ENCODE results near the gene LDOC1. TPM values are rescaled to one million over a fixed set of nuclear protein-coding genes. Genes with fewer than 3 reads are reported as not detected.
"Not testable (repeated sequence)": the region's sequence is repeated elsewhere in the genome, so short reads cannot be mapped to it uniquely, and the experiment has no call there.

LDOC1 gene
- 6.0 and 7.3 TPM in 2 replicates for total RNA-seq

GRCh38 chrX:141176586-141177451 lies at the start of gene LDOC1:
TSS of gene LDOC1 (minus strand) at chrX:141177129. CDS start at chrX:141177021, 108 bp downstream.
- intact Hi-C loops (cut with micrococcal nuclease), result loop anchor here (2.0 kb wide), 1 partner anchor 258 kb away; no protein-coding TSS in a partner anchor

- intact Hi-C loops (cut with micrococcal nuclease), result no loop called here
These were observed 44.7 kb upstream of the LDOC1 start for GRCh38 chrX:141221611-141222010.

DNA sequence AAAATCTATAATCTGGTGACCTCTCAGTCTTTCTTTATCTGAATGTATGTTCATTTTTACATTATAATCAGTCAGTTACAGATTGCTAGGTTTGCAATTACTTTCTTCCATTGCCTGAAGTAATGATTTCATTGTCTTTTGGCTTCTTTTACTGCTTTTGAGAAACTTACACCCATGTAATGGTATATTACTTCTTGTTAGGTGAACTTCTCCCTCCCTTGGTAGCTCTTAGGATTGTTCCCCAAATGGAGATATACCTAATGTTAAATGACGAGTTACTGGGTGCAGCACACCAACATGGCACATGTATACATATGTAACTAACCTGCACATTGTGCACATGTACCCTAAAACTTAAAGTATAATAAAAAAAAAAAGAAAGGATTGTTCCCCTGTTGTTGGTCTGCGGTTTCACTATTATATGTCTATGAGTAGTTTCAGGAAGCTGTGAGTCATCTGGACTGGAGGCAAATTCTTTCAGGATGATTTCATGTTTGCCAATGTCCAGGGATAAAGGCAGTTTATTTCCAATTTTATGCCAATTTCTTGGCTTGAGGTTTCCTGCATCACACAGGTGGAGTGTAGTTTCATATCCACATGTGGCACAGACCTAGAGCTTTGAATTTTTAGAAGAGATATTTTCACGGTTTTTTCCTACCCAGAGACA lies 43.5 kb upstream of the LDOC1 start:
- intact Hi-C loops (cut with micrococcal nuclease), result no loop called here

DNA sequence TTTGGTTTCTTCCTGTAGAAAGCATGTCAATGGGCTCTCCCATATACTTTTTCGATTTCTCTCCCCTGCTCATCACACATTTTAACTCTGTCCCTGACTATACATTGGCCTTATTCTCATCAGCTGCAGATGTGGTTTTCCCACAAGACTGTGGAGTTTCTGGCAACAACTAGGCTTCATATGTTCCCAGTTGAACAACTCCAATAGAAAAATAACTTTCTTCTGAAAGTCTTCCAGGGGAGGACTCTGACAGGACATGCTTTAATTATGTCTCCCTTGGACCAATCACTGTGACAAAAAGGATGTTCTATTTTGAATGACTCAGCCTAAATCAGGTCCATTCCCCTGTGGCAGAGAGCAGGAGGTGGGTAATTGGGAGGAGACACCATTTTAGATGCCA lies 37.3 kb upstream of the LDOC1 start:
- intact Hi-C loops (cut with micrococcal nuclease), result no loop called here

GRCh38 chrX:141201962-141202361 lies 25.0 kb upstream of the LDOC1 start:
- intact Hi-C loops (cut with micrococcal nuclease), result no loop called here

GRCh38 chrX:141188573-141188972 lies 11.6 kb upstream of the LDOC1 start:
- intact Hi-C loops (cut with micrococcal nuclease), result not testable (repeated sequence)

DNA sequence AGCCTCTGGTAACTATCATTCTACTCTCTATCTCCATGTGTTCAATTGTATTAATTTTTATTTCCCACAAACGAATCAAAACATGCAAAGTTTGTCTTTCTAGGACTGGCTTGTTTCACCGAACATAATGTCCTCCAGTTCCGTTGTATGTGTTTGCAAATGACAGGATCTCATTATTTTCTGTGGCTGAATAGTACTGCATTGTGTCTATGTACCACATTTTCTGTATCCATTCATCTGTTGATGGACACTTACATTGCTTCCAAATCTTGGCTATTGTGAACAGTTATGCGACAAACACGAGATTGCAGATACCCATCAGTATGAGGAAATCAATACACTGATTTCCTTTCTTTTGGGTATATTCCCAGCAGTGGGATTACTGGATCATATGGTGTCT lies 8.4 kb upstream of the LDOC1 start:
- intact Hi-C loops (cut with micrococcal nuclease), result no loop called here

DNA sequence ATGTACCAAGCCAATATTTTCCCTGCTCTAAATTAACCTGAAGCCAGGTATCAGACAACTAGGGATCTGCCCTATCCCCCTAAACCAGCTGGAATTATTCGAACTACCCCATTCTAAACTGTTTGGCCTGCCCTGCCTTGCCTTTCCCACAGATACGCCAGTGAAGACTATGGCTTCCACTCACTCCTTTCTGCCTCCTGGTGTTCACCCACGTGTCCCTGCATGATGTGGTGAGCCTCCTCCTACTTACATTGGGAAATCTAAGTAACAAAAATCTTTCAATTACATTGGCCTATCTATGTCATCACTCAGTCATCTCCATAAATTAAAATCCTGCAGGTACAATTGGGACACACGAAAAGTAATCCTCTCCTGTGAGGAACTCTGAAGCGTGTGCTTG lies 6.1 kb upstream of the LDOC1 start:
- intact Hi-C loops (cut with micrococcal nuclease), result no loop called here

DNA sequence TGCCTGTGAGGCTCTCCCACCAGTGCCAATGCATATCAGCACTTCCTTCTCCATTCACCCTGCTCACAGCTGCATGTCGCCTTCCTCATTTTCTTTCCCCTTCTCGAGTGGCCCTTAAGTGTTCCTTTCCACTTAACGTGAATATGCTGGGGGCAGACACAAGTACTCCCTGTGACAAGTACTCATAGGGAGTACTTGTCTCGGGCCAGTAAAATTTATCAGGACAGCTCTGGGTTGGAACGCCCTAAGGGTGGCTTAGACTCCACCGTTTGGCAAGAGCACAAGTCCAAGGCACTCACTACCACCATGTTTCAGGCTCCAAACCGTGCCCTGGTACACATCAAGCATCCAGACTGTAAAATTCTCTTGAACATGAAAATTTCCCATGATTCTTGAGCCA lies 3.9 kb upstream of the LDOC1 start:
- intact Hi-C loops (cut with micrococcal nuclease), result no loop called here

DNA sequence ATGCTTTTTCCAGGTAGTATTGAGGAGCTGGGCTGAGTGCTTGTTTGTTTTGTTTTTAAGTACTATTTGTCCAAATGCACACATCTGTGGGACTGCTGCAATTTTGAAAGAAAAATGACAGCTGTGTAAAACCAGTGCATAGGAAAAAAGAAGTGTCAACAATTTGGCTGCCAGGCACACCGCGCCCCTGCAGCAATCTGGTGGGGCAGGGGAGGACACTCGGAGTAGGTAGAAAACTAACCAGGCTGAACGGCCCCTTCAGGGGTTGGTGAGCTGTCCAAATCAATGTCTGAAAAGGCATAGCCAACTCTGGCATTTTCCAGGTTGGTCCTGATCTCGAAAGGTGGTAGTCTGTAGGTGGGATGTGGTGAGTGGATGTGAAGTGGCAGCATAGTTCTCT lies 1.1 kb downstream of the LDOC1 start:
- intact Hi-C loops (cut with micrococcal nuclease), result loop anchor here (2.0 kb wide), 1 partner anchor 257 kb away; no protein-coding TSS in a partner anchor

DNA sequence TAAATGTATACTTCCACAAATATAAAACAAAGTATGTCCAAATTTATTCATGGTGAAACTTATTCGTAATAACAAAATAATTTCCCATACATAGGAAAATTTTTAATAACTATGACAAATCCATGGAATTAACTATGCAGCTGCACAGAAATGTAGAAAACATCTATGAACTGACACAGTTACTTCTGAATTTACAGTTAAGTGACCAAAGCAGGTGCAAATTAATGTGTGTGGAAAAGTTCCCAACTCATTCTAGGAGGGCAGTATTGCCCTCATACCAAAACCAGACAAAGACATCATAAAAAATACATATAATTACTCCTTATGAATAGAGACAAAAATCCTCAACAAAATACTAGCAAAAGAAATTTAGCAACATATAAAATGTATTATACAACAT lies 12.5 kb downstream of the LDOC1 start:
- intact Hi-C loops (cut with micrococcal nuclease), result no loop called here

DNA sequence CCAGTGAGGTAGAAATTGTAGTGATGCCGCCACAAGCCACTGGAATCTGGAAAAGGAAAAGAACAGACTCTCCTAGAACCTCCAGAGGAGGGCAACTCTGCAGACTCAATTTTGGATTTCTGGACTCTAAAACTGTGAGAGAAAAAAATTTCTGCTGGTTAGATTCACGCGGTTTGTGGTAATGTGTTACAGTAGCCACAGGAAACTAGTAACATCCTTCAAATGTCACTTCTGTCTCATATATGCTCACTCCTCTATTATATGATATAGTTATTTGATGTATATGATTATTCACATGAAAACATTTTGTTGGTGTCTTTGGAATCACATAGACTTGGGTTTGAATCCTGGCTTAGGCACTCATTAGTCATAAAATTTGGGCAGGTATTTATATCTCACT lies 18.8 kb downstream of the LDOC1 start:
- intact Hi-C loops (cut with micrococcal nuclease), result loop anchor here (5.0 kb wide), 1 partner anchor 241 kb away; no protein-coding TSS in a partner anchor

DNA sequence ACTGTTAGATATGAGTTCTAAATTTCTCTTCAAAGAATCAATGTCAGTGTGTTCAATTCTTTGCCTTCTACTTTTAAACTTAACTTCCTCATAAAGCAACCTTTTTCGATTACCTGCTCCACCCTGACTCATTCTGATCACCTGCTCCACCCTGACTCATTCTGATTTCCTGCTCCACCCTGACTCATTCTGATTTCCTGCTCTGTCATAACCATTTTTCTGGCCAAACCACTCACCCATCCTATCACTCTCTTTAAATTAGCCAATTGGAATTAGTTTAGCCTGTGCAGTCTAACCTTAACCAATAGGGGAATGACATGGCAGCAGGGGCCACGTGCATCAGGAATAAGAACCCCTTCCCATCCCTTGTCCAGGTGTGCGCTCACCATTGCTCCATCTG lies 21.7 kb downstream of the LDOC1 start:
- intact Hi-C loops (cut with micrococcal nuclease), result loop anchor here (5.0 kb wide), 1 partner anchor 238 kb away; no protein-coding TSS in a partner anchor

DNA sequence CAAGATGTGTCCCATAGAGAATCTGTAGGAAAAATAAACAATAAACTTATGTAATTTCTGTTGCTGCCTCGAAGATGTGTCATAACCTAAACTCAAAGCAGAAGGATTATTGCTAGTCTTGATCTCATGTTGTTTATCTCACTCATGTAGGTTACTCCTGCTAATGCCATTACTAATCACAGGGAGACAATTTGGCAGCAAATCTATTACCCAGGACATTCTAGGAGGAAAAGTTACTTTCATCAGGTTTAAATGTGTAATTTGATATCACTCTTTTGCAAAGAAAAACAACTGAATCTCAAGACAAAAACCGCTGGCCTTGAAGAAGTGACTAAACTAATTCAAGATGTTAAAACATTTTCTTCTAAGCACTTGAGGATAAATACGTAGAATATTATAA lies 34.0 kb downstream of the LDOC1 start:
- intact Hi-C loops (cut with micrococcal nuclease), result no loop called here

DNA sequence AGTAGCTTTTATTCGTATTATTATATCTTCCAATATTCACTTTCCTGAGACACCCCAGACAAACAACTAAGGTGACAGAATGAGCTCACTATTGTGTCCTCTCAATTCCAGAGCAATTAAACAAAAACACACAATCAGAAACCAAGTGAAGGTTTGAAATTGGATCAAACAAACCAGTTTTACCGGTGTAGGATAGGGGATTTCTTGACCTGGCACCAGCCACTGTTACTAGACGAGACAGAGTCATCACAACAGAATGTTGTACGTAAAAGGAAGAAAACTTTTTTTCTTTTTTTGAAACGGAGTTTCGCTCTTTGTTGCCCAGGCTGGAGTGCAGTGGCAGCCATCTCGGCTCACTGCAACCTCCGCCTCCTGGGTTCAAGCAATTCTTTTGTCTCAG lies 43.7 kb downstream of the LDOC1 start:
- intact Hi-C loops (cut with micrococcal nuclease), result no loop called here

GRCh38 chrX:141127146-141127545 lies 49.8 kb downstream of the LDOC1 start:
- intact Hi-C loops (cut with micrococcal nuclease), result no loop called here

Other genes with a start within 250 kb of the LDOC1 start
- gene SPANXB1, start 174.5 kb downstream of the LDOC1 start, total RNA-seq, result not detected in 2 replicates
- gene SPANXC, start 65.4 kb upstream of the LDOC1 start, total RNA-seq, result not detected in 2 replicates

Measured in T-helper 1 cell treated with Interleukin-12 subunit alpha and Interleukin-12 subunit beta and Interleukin-4 antibody, amounts not matched to agents 30 ng/mL and 1 ng/mL, for 36 hours (primary cell).